OCI-LY1 (cell line): ENCODE results near the gene C1QTNF3.

Experiments
- H2AFZ ChIP-seq: fragments of 200-600 bp; sonication (generic), shearing (Covaris generic); 2 replicates; pipeline ENCODE4 v1.6.0; 2014; ENCODE audit warnings: antibody characterized with exemption, mild to moderate bottlenecking, low read length
- H3F3A ChIP-seq: fragments of 200-600 bp; sonication (generic), shearing (Covaris generic); 2 replicates; pipeline ENCODE4 v1.6.0; 2014; ENCODE audit warnings: mild to moderate bottlenecking, antibody characterized with exemption, low read length, moderate library complexity; ENCODE audit not compliant: insufficient read depth
- H3K27ac ChIP-seq: fragments of 200-600 bp; sonication (generic); 2 replicates; pipeline ENCODE4 v1.5.1; 2014; ENCODE audit warnings: low read length, mixed run types, mild to moderate bottlenecking, low read depth; ENCODE audit not compliant: poor library complexity, severe bottlenecking
- H3K27me3 ChIP-seq: fragments of 200-600 bp; sonication (generic); 2 replicates; pipeline ENCODE4 v1.6.0; 2014; ENCODE audit warnings: antibody characterized with exemption, mild to moderate bottlenecking, low read length, moderate library complexity; ENCODE audit not compliant: insufficient read depth
- H3K36me3 ChIP-seq: fragments of 200-600 bp; sonication (generic); 2 replicates; pipeline ENCODE4 v1.6.1; 2014; ENCODE audit warnings: mild to moderate bottlenecking, antibody characterized with exemption, low read length, moderate library complexity, mixed read lengths; ENCODE audit not compliant: insufficient read depth
- H3K4me1 ChIP-seq: fragments of 200-600 bp; sonication (generic); 2 replicates; pipeline ENCODE4 v1.5.1; 2014; ENCODE audit warnings: mild to moderate bottlenecking, low read length, moderate library complexity; ENCODE audit not compliant: insufficient read depth, severe bottlenecking
- H3K4me2 ChIP-seq: fragments of 200-600 bp; sonication (generic), shearing (Covaris generic); 2 replicates; pipeline ENCODE4 v1.6.1; 2014; ENCODE audit warnings: low read length
- H3K4me3 ChIP-seq: fragments of 200-600 bp; sonication (generic); 2 replicates; pipeline ENCODE4 v1.5.1; 2014; ENCODE audit warnings: low read length, low read depth, mild to moderate bottlenecking, mixed read lengths; ENCODE audit not compliant: poor library complexity, severe bottlenecking
- H3K79me2 ChIP-seq: fragments of 200-600 bp; shearing (Covaris generic); 2 replicates; pipeline ENCODE4 v1.6.1; 2016; ENCODE audit warnings: mixed run types, low read length, mixed read lengths; ENCODE audit not compliant: insufficient read depth
- H3K9ac ChIP-seq: fragments of 200-600 bp; sonication (generic), shearing (Covaris generic); 2 replicates; pipeline ENCODE4 v1.6.1; 2014; ENCODE audit warnings: mild to moderate bottlenecking, low read length, mixed read lengths
- H3K9me2 ChIP-seq: fragments of 200-600 bp; sonication (generic), shearing (Covaris generic); 2 replicates; pipeline ENCODE4 v1.6.1; 2014; ENCODE audit warnings: low read depth, mild to moderate bottlenecking, low read length, mixed read lengths
- H3K9me3 ChIP-seq: fragments of 200-600 bp; shearing (Covaris generic); 2 replicates; pipeline ENCODE4 v1.6.1; 2014; ENCODE audit warnings: low read length, mixed read lengths
- H4K20me1 ChIP-seq: fragments of 200-600 bp; sonication (generic), shearing (Covaris generic); 2 replicates; pipeline ENCODE4 v1.6.0; 2016; ENCODE audit warnings: mild to moderate bottlenecking, low read length; ENCODE audit not compliant: insufficient read depth
- EZH2 ChIP-seq: fragments of 200-600 bp; sonication (generic), shearing (Covaris generic); IDR thresholded peaks from 2 replicates; pipeline ENCODE4 v1.8.0; 2017; ENCODE audit warnings: borderline replicate concordance, mixed run types, mild to moderate bottlenecking, antibody characterized with exemption, low read length, moderate library complexity, mixed read lengths
- TF ChIP-seq, protein P1 (sequence below): fragments of 200-600 bp; sonication (generic), shearing (Covaris generic); IDR thresholded peaks from 2 replicates; pipeline ENCODE4 v1.5.1; 2017; ENCODE audit warnings: mild to moderate bottlenecking, antibody characterized with exemption, low read length, moderate library complexity, mixed read lengths

The C1QTNF3 gene

DNA sequence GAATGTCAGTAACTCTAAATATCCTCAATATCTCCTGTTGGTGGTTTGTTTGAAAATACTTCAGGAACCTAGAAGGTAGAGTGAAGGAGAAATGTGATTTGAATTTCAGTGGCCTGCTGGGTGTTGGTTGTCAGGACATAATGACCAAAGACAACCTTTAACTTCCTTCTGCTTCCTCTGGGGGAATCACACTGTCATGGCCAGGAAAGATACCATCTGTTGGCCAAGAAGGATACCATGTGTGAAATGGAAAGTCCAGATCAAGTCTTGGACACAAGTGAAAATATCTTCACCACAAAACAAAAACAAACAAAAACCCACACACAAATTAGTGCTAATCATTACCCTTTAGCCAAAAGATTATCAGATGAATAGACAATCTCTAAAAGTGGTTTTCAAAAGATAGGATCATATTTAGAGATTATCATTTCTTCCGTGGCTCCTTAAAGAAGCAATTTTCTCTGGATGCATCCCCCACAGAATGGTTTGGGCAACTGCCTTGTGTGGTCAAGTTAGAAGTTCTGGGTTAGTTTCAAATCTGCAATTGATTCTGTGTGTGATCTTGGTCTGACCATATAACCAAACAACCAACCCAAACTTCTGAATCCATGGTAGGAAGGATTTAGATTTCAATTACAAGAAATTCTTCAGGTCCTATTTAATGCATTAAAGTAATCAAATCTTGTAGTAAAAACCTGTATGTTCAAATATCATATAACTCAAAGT is 1.6 kb downstream of the C1QTNF3 start:
- no peak overlapping the region for H3K4me3 ChIP-seq
- no peaks in the 10 kb centered on the region for H3K27me3 ChIP-seq
- no peaks in the 10 kb centered on the region for H4K20me1 ChIP-seq
- no peak overlapping the region for H3K4me2 ChIP-seq
- no peaks in the 10 kb centered on the region for H3K79me2 ChIP-seq
- no peaks in the 10 kb centered on the region for H3K9me2 ChIP-seq
- no peaks in the 10 kb centered on the region for H3F3A ChIP-seq
- H3K4me1 ChIP-seq: peaks cover 7% of the 10 kb centered on the region
- no peaks in the 10 kb centered on the region for H3K36me3 ChIP-seq
- TF ChIP-seq, protein P1, sequence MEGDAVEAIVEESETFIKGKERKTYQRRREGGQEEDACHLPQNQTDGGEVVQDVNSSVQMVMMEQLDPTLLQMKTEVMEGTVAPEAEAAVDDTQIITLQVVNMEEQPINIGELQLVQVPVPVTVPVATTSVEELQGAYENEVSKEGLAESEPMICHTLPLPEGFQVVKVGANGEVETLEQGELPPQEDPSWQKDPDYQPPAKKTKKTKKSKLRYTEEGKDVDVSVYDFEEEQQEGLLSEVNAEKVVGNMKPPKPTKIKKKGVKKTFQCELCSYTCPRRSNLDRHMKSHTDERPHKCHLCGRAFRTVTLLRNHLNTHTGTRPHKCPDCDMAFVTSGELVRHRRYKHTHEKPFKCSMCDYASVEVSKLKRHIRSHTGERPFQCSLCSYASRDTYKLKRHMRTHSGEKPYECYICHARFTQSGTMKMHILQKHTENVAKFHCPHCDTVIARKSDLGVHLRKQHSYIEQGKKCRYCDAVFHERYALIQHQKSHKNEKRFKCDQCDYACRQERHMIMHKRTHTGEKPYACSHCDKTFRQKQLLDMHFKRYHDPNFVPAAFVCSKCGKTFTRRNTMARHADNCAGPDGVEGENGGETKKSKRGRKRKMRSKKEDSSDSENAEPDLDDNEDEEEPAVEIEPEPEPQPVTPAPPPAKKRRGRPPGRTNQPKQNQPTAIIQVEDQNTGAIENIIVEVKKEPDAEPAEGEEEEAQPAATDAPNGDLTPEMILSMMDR: no peak
- no peak for TF ChIP-seq EZH2
- H3K27ac ChIP-seq: no peak overlapping the region
- H2AFZ ChIP-seq: no peak overlapping the region
- no peak overlapping the region for H3K9ac ChIP-seq
- no peaks in the 10 kb centered on the region for H3K9me3 ChIP-seq

DNA sequence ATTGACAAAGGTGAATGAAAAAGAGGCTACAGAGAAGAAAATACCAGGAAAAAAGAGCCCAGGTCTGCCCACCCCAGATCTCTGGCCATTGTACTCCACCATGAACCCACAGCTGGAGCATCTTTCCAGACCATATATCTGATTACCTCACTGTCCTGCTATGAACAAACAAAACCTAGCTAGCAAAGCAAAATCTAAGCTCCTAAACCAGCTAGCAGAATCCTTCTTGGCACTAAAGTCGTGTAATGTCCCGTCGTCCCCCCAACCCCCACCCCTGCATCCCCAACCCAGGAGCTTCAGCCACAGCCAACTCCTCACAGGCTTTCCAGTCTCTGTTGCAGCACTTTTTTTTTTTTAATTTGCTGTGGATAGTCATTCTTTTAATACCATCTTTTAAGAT is 2.5 kb downstream of the C1QTNF3 start:
- Histone ChIP-seq H3K9me3 (no peaks in the 10 kb centered on the region), H3K4me3 (no peak overlapping the region), H3F3A (no peaks in the 10 kb centered on the region), H3K4me2 (no peak overlapping the region), H3K27me3 (no peaks in the 10 kb centered on the region), H3K9ac (no peak overlapping the region), H3K27ac (no peak overlapping the region), H3K9me2 (no peaks in the 10 kb centered on the region), H3K36me3 (no peaks in the 10 kb centered on the region), H4K20me1 (no peaks in the 10 kb centered on the region), H3K79me2 (no peaks in the 10 kb centered on the region), H3K4me1 (peaks cover 7% of the 10 kb centered on the region), H2AFZ (no peak overlapping the region)
- TF ChIP-seq EZH2: no peak
- TF ChIP-seq, protein P1: no peak

DNA sequence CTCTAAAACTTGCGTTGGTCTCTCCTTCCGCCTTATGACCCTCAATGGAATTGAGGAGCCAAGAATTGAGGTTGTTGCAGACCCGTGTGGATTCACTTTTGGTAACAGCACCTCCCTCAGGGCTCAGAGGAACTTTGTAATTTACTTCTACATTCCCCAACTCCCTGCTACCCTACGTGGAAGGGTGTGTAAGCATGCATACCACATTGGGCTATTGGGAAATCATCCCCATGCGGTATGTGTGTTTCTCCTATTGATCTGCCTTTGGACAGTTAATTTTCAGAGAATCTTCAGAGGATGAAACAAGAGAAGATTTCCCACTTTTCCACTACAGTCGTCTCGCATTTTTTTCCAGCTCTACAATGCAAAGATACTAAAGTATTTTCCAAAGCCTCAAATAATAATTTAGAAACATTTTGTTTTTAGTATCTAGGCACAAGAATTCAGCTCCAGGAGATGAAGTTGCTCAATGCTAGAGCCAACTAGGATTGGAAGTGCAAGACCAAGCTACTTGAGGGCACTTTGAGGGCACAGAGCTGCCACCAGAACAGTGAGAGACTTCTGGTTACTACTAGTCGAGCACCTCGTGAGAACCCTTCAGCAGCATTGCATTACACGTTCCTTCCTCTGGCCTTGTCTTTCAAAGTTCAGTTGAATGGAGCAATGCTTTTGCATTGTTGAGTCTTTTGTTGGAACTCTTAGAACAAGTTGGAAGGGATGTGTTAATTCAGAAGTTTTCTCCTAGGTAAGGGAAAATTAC is 3.4 kb downstream of the C1QTNF3 start:
- Histone ChIP-seq H3K9me2 (no peaks in the 10 kb centered on the region), H2AFZ (no peak overlapping the region), H3F3A (no peaks in the 10 kb centered on the region), H3K9ac (no peak overlapping the region), H3K4me2 (no peak overlapping the region), H3K27me3 (no peaks in the 10 kb centered on the region), H4K20me1 (no peaks in the 10 kb centered on the region), H3K27ac (no peak overlapping the region), H3K79me2 (no peaks in the 10 kb centered on the region), H3K4me3 (no peak overlapping the region), H3K4me1 (peaks cover 7% of the 10 kb centered on the region), H3K36me3 (no peaks in the 10 kb centered on the region; the same call in 1 of the 2 replicates), H3K9me3 (no peaks in the 10 kb centered on the region)
- TF ChIP-seq EZH2: no peak
- TF ChIP-seq, protein P1: no peak
